ENCODE data around the gene NUDT7.

DNA sequence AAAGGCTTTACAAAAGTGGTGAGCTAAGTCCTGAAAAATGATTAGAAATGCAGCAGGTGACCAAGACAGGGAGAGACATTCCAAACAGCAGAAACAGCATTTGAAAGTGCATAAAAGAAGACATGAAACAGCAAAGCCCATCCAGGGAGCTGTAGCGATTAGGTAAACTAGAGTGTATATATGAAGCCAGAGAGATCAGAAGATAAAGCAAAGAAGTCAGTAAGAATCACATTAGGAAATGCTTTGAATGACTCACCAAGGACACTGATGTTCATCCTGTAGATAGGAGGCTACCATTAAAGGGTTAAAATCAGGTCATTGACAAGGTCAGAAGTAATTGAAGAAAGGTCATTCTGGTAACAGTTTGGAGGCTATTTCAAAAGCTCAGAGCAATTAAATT is 38.5 kb downstream of the NUDT7 start:
- no peak for TF ChIP-seq POLR2AphosphoS5 (IDR thresholded peaks at IDR 0.05)
- TF ChIP-seq, protein P1, sequence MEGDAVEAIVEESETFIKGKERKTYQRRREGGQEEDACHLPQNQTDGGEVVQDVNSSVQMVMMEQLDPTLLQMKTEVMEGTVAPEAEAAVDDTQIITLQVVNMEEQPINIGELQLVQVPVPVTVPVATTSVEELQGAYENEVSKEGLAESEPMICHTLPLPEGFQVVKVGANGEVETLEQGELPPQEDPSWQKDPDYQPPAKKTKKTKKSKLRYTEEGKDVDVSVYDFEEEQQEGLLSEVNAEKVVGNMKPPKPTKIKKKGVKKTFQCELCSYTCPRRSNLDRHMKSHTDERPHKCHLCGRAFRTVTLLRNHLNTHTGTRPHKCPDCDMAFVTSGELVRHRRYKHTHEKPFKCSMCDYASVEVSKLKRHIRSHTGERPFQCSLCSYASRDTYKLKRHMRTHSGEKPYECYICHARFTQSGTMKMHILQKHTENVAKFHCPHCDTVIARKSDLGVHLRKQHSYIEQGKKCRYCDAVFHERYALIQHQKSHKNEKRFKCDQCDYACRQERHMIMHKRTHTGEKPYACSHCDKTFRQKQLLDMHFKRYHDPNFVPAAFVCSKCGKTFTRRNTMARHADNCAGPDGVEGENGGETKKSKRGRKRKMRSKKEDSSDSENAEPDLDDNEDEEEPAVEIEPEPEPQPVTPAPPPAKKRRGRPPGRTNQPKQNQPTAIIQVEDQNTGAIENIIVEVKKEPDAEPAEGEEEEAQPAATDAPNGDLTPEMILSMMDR (IDR thresholded peaks at IDR 0.05): no peak
- TF ChIP-seq EP300 (IDR thresholded peaks at IDR 0.05): no peak

Measured in gastroesophageal sphincter (tissue), 3 donors.